HG03439 (cell line): ENCODE results near the gene ZMIZ1.

ENCODE experiments used
- ATAC-seq: cut with Tn5 transposase; IDR thresholded peaks from one replicate; pipeline ENCODE4 v1.9.1; 2021; ENCODE audit warnings: mild to moderate bottlenecking, moderate library complexity; ENCODE audit not compliant: unreplicated experiment

Gene ZMIZ1

DNA sequence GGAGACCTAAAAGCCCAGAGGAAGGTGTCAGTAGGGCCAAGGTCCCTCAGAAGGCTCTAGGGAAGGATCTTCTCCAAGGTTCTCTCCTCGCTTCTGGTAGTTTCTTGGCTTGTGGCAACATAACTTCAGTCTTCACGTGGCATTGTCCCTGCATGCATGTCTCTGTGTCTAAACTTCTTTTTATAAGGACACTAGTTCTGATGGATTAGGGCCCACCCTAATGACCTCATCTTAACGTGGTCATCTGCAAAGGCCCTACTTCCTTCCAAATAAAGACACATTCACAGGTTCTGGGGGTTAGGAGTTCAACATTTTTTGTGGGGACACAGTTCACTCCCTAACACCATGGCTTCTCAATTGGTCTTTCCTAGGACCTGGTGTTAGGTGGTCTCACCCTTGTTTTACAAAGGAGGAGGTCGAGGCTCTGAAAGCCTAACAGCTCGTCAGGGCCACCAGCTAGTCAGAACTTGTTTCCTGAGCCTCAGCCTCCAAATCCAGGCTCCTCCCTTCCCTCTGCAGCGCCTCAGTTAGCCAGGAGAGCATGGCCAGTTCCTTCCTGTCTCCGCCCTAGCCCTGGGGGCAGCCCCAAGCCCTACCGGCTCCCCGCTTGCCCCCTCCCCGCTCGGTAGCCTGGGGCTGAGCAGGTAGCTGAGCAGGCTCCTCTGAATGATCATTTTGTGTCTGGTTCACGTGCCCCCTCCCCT, 168.8 kb downstream of the ZMIZ1 start:
- ATAC-seq = no peak

DNA sequence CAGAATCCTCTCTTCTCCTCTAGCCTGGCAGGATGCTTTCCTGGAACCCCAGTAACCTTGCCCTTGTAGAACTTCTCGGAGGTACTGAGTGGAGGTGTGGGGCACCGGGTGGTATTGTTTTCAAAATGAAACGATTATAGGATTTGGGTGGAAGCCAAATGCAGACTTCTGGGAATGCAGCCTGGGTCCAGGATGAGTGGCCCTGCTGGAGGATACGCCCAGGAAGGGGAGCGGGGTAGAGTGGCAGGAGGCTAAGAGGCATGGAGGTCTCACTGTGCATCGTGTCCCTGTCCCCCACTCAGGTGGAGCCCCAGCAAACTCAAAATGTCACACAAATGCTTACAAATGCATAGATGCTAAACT, 169.4 kb downstream of the ZMIZ1 start:
- ATAC-seq = no peak

DNA sequence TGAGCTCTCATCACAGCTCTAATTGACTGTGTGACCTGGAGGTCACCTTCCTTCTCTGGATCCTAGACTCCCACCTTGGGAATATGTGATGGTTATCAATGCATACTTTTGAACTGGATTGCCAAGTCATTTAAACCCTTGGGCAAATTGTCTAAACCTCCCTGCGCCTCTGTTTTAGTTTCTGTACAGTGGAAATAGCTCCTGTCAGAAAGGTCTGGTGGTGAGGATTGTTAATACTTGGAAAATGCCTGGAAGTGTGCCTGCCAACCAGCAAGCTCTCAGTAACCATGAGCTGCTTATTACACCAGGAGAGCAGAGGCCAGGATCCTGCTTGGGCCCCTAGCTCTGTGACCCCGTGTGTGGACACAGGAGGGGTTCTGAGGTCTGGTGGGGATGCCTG, 169.8 kb downstream of the ZMIZ1 start:
- no peak for ATAC-seq

DNA sequence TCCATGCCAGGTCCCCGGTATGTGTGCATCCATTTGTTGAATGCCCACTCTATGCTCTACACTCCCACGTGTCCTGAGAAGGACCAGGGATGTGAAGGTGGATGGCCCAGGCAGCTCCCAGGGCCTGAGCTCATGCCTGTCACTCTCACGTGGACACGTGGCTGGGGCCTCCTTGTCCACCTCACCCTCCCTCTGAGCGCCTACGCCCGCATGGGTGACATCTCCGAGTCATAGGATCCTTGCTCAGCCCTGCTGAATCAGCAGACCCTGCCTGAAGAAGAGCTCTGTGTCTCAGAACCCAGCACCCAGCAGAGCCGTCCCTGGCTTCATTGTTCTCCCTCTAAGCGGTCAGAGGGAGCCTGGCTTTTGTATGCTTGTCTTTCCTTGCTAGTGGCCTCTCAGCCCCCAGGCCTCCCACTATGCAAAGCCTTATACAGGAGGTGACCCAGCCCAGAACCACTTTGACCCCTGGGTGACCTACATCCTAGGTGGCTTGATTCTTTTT, 170.6 kb downstream of the ZMIZ1 start:
- no peak for ATAC-seq

DNA sequence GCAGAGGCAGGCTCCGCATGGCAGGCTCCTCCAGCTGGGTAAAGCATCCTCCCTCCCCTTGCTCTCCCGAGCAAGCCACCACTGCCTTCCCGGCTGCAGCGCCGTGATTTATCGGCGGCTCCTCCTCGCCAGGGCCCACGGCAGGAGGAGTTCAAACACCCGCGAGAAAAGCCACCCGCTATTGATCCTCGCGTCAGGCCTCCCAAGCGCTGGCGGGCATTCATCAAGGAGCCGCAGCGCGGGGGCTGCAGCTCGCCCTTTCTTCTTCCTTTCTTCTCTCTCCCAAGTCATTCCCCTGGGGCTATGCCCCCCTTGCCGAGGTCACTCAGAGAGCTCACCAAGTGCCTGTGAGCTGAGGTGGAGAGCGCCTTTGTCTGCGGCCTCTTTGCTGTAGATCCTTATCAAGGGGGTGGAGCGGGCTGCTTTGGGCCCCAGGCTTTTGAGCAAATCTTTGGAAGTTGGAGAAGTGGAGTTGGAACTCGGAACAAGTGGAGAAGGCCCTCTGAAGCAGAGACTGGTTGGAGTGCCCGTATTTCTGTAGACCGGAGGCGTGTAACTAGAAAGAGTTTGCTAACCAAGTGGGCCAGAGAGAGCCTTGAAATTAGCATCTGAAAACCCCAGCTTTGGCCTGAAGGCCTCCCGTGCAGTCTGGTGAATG, 171.3 kb downstream of the ZMIZ1 start:
- no peak for ATAC-seq

DNA sequence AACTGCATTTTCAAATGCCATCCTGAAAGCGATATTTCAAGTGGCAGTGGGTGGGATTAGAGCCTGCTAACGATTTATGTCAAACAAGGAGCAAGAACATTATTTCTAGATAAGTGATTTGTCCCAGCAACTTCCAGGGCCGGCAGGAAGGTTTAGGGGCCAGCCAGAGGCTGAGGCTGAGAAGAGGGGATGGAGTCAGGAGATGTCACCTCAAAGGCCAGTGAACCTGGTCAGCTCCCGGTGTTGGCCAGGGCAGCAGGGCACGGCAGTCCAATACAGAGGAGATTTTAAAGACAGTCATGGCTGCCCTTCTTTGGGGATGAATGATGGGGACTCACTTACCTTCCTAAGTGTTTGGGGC, 172.8 kb downstream of the ZMIZ1 start:
- no peak for ATAC-seq

DNA sequence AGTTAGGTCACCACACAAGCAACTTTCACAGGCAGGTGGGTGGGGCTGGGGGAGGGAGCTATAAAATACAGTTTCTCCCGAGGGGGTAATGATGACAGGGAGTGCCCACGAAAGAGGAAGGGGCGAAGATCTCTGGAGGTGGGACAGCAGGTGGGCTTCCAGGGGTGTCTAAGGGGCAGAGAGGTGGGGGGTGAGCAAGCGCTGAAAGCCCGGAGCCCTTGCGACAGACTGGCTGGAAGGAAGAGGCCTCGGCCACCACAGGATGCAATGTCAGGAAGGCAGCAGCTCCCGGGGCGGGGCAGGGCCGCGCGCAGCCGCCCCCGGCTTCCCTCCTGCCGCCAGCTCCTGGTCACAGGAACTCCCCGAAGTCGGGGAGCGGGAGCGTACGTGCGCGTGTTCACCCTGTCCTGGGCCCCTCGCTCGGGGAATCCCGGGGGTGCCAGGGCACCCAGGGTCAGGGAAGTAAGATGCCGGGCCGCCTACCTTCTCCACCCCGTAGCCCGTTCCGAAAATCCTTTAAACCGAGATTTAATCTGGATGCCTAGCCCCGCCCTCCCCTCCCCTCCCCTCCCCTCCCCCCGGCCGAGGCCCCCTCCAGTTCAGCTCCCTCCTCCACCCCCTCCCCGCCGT, 173.3 kb downstream of the ZMIZ1 start:
- ATAC-seq = no peak

DNA sequence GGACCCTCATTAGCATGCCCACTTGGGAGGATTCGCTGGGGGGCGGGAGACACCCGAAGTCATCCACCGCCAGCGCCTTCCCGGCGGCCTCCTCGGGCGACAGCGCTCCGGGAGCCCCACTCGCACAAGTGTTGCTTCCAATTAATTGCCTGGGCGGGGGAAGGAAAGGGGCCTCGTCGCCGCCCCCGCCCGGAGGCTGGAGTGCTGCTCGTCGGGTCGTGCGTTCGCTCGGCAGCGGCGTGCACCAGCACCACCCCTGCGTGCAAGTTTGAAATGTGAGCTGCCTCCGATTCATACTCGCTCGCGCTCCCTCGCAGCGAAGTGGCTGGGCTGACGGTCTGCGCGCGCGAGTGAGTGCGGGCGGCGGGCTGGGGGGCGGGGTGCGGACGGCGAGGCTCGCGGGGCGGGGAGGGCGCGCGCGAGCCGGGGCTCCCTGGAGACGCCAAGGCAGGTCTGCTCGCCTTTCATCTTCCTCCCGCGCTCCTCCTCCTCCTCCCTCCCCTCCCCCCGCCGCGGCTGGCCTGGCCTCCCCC, 173.9 kb downstream of the ZMIZ1 start:
- peak; percentile 21 for ATAC-seq

DNA sequence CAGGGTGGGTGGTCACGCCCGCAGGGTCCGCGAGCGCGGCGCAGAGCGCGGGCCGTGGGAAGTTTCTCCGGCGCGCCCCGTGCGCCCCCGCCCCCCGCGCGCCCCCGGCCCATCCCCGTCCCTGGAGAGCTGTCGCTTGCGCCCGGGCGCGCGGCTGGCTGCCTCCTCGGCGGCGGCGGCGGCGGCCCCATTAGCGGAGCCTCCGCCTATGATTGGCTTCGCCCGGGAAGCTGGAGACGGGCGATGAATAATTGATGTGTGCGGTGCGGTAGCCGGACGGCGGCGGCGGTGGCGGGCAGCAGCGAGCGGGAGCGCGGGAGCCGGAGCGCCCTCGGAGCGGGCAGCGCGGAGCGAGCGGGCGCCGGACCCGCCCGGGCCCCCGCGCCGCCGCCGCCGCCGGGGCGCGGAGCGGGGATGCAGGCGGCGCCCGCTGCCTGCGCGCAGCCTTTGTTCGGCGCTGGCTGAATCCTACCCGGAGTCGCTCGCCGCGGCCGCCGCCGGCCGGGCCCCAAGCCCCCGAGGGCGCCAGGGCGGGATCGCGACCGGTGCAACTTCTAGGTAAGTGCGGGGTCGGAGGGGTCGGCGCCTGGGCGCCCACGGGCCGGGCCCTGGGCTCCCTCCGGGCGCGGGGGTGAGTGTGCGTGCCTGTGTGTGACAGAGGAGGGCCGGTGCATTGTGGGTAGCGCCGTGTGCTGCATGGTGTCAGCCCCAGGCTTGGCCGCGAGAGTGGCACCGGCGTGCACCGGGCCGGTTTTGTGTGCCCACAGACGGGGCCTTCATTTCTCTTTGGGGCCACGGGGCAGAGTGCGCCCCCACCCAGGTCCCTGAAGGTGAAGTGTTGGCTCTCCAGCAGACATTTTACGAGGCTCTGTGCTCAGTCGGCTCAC, 174.7 kb downstream of the ZMIZ1 start:
- peak; percentile 41 for ATAC-seq

DNA sequence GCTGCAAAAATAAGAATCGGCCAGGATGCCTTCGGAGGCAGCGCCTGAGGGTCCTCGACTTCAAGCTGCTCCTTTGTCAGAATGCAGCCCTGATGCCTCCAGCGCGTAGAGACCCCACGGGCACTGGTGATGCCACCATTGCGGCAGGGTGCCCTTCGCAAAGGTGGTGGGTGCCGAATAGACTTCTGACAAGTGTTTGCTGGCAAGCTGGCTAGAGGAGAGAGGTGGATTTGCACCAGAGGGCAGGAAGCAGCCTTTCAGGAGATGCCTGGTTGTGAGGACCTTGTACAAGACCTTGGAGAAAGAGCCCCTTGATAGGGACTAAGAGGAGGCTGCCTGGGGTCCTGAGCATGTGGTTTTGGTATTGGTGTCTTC, 175.3 kb downstream of the ZMIZ1 start:
- ATAC-seq = peak; percentile 1

DNA sequence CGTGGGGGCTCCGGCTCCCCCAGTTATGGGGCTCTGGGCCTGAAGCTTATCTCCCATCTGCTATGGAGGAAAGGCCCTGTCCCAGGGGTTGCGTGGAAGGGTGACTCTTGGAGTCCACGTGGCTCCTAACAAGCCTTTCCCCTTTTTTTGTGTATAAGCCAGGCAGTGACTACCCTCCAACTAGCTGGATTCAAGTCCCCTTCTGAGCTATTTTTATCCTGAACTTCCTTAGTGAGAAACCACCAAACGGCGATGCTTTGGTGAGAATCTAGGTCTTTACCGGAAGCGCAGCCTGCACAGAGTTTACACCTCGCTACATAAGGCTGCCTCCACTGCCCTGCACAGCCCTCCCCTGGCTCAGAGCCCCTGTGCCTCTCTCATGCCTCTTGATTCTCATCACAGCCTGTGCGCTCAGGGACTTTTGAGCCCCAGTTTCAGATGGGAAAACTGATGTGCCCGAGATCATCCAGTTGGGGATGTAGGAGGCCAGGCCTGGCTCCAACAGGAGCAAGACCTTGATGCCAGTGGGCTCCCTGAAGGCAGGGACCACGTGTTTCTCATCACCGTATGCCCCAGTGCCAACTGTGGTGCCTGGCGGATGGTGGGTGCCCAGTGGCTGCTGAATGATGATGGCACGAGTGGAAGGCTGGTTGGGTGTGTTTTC, 176.2 kb downstream of the ZMIZ1 start:
- no peak for ATAC-seq

DNA sequence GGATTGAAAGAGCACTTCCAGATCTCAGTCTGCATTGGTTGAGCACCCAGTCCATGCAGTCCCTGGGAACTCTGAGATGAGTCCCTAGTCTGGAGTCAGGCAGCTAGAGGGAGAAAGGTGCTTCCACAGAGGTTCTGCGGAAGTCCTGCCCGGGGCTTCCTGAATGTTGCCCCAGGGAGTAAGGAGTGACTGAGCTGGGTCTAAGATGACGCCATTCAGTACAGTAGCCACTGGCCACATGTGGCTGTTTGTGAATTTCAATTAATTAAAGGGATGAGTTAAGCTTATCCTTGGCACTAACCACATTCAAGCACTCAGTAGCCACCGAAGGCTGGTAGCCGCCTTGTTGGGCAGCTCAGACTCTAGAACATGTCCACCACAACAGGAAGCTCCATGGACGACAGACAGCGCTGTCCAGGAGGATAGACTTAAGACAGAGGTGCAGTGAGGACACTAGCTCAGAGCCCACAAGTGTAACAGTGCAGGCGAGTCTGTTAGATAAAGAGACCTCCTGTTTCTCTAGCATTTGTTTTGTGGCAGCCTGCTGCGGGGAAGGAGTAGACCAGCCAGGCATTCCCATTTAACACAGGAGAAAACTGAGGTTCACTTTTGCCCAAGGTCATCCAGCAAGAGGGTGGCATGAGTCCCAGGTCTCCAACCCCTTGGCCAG, 176.9 kb downstream of the ZMIZ1 start:
- no peak for ATAC-seq

DNA sequence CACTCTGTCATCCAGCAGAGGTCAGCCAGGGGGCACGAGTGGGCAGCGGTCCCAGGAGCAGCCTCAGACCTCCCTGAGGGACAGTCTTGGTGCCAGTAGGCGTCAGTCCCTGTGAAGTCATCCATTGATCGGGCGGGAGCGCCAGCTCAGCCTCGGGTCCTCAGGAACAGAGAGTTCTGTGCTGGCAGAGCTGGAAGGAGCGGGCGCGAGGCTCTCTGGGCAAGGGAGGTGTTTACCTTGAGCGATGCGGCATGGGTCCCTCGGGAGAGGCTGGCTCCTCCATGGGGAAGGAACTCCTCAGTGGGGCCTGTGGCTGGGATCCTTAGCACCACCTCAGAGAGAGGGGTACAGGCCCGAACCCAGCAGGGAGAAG, 177.4 kb downstream of the ZMIZ1 start:
- ATAC-seq = no peak

DNA sequence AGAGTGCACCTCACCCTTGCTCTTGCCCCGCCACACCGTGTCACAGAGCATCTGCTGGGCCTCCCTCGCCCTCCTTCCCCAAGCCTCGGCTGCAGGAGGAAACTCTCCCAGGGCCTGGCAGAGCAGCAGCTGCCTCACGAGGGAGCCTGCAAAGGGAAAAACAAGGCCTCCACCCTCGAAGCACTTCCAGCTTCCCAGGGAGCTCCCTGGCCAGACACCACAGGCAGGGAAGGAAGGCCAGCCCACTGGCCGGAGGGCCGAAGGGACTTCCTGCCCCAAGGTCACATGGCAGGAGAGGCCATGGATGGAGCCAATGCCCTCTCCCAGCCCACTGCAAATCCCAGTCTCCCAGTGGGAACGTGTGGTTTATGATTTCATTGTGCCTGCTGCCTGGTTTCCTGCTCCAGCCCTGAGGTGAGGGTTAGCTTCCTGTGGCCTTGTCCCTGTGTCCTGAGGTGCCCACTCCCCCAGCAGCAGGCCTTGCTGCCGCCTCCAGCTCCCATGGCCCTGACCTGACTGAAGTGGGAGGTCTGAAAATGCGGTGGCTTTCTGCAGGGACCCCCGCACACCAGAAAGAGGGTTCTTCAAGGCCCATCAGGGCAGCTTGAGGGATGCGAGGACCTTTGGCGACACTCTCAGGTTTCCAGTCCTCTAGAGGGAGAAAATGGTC, 178.0 kb downstream of the ZMIZ1 start:
- ATAC-seq = no peak

DNA sequence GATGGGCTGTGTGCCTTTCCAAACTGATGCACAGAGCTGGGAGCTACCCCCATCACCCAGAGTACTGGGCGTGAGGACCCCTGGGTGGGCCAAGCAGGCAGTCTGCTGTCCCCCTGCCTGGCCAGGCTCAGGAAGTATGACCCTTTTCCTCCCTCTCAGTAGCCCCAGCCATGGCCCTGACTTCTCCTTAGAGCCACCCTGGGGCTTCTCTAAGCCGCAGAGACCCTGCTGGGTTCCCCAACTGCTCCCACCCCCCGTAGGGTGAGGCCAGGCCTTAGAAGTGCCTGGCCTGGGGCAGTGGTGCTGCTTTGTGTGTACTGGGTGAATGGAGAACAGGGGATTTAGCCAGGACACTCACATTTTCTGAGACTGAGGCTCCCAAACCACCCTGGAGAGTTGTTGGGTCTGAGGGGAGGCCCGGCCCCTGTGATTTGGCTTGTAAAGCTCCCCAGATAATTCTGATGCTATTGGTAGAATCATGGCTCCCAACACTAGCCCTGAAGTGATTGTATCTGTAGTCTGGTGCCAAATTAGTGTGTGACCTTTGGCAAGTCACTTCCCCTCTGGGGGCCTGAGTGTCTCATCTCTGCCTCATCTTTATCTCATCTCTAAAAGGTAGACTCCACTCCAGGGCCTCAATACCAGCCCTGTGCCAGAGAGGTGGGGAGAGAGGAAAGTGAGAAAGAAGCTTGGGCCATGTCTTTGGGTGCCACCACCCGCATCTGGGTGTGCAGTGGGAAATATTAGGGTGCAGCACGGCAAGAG, 178.8 kb downstream of the ZMIZ1 start:
- ATAC-seq = no peak

DNA sequence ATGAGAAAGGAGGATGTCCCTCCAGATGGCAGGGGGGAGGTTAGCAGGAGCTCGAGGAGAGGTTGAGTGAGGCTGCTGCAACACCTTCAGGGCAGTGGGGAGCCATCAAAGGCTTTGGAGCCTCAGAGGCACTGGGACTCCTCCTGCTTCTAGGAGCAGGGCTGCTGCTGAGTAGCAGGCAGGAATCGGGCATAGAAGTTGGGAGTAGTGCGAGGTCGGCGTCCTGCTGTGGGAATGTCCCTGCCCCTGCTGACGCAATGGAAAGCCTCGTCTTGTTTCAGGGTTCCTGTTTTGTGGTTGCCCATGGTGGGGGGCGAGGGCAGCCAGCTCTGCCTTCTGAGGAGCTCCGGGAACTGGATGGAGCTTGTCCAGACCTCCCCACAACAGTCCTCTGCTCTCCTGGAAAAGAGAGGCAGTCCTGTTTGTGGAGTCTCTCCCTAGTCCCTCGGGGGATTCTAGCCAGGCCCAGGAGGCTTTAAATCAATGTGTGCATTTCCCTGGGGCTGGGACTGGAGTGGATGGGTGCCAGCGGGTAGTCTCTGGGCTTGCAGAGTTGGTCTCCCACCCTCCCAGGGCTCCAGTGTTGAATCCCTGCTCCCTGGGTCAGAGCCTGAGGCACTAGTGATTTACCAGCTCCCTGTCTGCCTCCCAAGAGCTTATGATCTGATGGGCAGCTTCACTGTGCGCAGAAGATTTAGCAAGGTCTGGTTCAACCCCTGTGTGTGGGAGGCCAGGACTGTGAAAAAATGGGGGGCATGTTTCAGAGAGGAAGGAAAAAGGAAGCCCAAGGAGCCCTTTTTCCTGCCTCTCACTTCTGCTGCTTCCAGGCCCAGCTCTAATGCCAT, 179.8 kb downstream of the ZMIZ1 start:
- no peak for ATAC-seq

DNA sequence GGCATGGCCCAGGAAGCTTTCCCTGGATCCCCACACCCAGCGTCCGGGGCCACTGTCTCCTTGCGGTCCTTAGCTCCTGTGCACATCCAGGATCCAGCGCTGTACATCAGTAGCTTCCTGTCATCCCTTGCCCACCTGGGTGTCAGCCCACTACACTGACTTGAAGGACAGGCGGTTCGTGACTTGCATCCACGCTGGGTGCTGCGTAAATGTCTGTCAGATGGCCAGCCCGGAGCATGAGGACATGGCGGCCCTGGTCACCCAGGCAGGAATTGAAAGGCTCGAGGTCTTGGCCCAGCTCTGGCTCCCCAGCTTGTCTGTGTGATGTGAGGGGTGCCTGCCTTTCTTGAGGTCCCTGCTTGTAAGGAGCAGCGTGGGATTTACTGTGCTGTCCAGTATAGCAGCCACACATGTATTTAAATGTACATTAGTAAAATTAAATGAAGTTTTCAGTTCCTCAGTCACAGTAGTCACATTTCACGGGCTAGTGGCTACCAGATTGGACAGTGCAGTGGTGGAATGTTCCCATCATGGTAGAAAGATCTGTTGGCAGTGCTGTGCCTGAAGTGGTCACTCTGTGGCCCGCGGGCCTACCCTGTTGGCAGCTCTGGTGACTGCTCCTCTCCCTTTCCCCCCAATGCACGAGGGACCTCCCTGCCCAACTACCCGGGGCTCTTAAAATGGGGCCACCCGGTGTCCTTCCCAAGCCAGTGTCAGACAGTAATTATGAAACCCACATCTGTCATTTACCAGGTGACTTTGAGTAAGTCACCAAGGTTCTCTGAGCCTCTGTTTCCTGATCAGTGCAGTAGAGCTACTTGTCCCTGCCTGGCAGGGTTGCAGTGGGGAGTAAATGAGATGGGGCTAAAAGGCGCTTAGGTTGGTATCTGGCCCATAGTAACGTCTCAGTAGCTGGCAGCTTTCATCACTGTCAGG, 180.7 kb downstream of the ZMIZ1 start:
- ATAC-seq = peak; percentile 56
